Amniotic stem cell (primary cell): ENCODE measurements around the gene IMMP2L.

ENCODE experiments used
- DNase-seq: peaks from one replicate; lab custom pipeline; 2025; lab: John Stamatoyannopoulos, UW

Gene IMMP2L

DNA sequence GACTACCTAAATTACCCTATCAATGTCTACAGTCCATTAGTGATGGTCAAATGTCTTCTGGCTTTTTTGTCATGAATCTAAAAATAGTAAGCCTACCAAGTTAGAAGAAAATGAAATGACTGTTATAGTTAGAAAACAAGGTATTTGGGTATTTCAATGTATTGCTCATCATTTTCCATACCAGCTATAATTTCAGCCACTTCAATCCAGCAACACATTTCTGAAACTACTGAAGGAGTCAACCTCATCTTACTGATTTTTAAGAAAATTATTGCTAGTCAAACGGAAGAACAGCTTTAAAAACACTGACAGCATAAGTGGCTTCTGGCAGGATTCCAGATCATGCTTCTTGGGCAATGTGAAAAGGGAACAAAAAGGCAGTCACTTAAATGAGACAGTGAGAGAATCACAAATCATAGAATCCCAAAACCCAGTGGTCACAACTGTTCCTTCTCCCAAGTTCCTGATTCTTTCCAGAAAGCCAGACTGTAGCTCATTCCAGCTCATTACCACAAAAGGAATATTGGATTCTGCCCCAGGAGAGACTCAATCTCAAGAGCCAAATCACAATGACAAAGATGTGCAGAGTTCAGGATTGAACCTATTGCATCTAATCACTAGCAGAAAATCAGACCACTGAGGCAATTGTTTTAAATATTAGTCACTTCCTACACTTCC, 532.6 kb downstream of the IMMP2L start:
- no peak for DNase-seq

DNA sequence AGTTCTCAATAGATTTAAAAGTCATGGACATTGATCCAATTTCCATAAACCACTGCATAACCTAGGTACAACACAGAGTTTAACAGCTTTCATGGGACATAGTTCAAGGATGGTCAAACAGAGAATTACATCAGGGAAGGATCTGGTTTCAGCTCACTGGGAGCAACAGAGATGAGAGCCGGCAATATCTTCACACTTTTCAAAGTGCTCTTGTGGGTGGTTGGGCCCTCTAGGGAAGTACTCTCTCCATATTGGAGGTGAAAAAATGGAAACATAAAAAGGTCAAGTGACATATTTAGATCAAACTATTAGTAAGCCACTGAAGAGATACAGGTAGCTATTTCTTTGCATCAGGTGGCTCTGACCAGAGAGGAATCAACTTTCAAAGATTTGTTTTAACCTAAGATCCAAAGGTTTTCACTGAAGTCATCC, 533.1 kb downstream of the IMMP2L start:
- no peak for DNase-seq

DNA sequence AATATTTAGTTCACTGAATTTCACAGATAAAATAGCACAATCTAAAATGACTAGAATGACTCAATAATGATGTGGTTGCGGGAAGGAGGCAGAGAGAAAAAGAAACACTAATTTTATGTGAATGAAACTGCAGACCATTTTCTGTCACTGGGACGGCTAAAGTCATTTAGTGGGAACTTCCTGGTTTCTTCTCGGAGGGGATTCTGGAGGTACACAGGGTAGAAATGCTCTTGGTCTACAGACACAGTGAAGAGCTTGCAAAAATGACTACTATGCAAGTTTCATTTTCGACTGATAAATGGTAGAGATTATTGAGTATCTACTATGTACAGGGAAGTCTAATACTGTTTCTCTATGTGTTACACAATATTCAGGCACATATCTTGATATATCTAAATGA, 534.9 kb downstream of the IMMP2L start:
- DNase-seq, result no peak

DNA sequence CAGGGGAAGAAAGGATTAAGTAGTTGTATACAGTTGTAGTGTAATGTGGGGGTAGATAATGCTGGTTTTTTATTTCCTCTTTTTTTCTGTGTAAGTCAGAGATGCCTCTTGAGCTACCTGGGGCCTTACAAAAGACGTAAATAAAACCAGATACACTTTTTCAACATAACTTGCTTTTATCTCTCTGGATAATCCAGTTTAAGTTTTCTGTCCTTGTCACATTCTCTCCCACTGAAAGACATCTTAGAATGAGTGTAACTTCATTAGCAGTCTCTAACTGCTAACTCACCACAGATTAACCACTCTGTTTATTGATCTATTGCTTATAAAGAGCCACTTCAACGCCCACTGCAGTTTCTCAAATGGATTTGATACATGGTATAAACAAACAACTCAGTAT, 535.5 kb downstream of the IMMP2L start:
- DNase-seq, result no peak

DNA sequence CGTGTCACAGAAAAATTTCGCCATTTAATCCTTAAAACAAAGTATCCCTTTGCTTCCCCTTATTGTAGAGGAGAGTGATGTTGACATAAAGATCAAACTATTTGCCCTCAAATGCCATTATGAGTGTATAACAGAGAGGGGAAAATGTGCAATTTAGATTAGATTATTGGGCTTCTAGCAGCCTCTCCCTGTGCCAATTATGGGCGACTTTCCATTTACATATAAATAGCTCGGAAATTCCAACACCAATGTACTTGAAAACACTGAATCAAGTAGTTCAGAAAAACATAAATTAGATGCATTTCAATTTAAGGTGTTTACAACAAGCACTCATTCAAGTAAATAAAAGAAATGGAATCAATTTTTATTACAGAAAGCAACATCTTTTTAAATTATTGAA, 535.9 kb downstream of the IMMP2L start:
- no peak for DNase-seq

DNA sequence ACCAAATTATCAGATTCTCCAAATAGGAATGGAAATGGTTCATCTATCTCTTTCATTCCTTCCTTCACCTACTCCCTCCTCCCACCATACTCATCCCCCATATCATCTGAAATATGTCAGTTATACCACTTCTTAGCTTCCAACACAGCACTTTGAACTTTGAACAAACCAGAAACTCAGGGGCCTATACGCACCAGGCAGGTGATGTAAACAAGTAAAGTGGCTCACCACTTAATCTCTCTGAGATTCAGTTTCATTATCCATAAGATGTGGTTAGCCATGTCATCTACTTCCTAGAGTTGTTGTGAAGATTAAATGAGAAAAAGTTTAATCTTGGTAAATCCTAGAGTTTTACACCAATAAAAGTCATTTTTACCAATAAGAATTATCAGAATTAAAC, 537.3 kb downstream of the IMMP2L start:
- no peak for DNase-seq

DNA sequence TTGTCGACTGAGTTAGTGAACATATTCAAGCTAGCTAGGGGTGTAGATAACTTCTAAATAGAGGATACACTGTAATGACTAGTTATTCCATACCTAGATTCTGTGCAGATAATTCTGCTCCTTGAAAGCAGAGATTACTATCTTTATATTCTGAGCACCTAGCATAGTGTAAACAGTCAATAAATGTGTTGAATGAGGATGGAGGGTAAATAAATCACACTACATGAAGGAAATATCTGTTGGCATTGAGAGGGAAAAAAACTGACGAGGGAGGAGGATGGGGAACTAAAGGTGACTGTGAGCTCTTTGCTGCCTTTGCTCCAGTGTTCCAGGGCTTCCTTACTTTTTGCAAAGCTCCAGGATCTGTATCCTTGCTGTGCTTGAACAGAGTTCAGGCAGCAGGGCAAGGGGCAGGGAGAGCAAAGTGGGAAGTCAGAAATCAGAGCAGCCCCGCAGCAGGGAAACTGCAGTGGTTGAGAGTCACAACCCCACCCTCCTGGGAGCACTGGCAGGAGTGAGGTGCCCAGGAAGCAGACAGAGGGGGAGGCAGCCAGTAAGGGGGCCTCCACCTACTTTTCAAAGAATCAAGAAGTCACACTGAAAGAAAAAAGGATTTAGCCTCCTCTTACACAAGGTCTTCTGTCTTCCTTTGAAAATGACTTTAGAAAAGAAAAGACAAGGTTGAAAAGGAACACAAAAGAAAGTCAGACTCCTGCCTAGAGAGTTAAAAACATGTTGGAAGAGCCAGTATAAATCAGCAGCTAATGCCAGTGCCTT, 543.1 kb downstream of the IMMP2L start:
- DNase-seq, result no peak

DNA sequence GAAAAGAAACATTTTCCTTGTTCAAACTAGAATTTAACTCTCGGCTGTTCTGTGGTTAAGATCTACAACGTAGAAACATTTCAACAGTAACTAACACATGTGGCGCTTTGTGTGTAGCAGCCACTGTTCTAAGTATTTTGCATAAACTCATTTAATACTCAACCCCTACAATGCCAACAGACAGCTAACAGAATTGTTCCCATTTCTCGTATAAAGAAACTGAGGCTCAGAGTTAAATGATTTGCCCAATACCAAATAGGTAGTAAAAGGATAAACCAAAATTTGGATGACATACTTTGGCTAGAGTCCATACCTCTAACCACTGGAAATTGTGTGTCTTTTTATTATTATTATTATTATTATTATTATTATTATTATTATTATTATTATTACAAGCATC, 543.8 kb downstream of the IMMP2L start:
- DNase-seq, result no peak

DNA sequence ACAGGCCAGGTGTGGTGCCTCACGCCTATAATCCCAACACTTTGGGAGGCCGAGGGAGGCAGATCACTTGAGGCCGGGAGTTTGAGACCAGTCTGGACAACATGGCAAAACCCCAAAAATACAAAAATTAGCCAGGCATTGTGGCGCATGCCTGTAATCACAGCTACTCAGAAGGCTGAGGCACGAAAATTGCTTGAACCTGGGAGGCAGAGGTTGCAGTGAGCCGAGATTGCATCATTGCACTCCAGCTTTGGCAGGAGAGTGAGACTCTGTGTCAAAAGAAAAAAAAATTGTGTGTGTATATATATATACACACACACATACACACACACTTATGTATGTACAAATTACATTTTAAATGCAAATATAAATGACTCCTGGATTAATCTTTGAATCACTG, 548.2 kb downstream of the IMMP2L start:
- DNase-seq, result no peak

DNA sequence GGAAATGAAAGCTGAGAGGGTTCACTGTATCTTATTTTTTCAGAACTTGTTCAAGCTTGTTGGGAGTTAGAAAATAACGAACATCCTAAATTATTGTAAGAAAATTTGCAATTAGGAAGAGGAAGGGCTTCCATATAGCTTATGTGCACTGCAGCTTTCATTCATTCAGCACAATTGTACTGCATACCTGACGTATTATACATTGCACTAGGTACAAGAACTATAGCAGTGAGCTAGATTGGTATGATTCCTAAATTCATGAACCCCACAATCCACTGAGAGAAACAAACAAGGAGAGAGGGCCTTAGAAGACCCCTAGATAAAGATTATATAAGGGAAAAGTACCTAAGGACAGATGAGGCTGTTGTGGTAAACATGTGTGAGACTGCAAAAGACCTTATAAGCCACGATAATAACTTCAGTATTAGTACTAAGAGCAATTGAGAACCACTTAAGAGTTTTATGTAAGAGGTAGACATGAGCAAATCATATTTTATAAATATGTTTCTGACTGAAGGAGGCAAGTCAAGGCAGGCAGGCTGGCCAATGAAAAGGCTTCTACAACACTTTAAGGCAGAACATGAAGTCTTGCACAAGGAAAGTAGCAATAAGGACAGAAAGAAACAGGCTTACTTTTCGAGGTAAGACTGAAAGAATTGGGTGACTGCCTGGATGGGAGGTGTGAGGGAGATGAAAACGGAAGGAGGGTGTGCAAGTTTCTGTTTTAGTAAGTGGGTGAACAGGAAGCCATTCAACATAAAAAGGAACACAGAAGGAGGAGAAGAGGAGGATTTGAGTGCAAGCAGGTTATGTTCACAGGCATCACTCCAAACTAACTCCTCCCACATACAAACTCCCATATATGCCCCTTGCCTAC, 549.3 kb downstream of the IMMP2L start:
- no peak for DNase-seq

DNA sequence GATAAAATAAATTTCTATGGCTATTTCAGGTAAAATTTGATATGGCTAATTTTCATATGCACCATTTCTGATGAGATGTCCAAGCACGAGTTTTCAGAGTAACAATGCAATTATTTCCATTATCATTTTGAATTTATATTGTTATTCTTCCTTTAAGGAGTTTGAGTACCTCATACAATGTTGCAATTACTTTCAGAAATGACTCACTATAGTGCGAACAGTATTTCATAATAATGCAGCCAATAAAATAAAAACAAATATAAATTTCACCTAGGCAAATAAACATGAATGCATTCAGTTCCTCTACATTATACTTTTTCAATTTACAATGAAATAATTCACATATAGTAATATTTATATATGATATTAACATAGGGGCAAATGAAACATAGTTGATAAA, 550.1 kb downstream of the IMMP2L start:
- no peak for DNase-seq

DNA sequence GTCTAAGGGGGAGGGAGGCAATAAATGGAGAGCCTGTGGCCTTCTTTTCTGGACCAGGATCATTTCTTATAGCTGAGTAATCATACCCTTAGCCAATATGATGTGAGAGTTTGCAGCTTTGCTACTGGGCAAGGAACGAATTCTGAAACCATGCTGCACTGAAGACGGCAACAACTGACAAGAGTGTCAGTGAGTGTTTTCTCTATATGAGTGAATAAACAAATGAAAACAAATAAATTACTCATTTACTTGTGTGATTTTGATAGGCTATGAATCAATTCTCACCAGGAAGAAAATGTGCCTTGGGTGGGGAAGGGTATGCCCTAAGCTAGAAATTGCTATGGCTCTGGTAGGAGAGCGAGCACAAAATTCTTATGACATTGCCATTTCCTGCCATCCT, 550.8 kb downstream of the IMMP2L start:
- no peak for DNase-seq

DNA sequence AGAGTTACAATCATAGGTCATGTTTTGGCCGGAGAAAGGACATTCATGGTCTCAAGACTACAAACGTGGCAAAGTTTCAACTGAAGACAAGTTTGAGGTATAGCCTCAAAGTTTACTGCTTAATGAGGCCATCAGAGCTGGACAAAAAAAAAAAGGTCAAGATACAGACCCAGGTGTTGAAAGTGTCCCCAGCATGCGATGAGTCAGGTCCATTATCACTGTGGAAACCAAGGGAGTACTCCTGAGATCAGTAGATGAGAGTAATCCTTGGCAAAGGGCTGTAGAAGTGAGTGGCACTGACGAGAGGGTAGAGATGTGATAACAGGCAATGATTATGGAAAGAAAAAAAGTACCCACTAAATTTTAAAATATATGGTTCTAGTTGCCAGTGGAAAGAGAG, 551.5 kb downstream of the IMMP2L start:
- DNase-seq, result no peak

DNA sequence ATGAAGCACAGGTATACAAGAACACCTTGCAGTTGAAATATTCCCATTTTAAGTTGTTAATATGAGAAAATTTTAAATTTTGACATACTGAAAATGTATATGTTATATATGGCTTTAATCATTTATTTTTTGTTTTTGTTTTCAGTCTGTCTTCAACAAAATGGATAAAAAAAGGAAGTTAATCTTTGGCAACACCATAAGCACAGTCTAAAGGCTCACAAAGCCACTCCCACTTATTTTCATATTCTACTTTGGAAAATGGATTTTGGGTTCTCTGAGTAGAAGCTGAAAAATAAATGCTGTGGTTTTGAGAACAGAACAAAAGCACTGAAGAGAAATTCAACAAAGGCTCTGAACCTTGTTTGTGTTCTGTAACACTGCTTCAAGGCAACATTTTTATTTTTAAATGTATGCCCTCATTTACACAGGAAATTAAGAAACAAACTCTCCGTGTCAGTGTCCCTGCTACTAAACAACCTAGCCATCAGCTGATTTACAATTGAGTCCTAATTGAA, 552.7 kb downstream of the IMMP2L start:
- no peak for DNase-seq

DNA sequence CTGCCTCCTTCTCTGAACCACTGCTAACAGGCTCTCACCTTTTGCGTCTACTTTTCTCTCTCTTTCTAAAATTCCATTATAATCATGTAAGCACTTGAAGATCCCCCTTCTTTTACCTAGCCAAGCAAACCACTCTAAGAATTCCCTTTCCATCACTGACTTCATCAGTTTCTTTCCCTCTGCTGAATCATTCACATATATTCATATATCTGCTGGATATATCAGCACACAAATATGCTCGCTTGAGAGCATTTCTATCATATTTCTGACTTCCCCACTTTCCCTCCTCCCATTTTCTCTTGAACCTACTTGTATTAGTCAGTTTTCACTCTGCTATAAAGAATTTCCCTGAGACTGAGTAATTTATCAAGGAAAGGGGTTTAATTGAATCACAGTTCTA, 555.6 kb downstream of the IMMP2L start:
- peak; percentile 33 for DNase-seq

DNA sequence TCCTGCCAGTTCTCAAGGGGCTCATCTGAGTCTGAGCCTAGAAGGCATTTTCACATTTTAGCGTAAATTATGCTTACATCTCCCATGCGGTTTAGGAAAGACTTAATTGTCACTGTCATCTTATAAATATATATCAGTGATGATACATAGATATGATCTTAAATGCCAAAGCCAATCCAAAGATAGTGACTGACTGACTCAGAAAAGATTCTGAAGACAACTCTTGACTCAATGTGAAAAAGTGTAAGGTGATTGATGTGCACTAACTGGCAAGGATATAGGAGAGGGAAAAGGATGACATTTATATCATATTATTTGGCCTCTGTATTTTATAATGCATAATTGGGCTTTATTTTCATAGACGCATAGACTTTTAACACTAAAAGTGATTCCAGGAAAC, 556.3 kb downstream of the IMMP2L start:
- DNase-seq, result no peak

DNA sequence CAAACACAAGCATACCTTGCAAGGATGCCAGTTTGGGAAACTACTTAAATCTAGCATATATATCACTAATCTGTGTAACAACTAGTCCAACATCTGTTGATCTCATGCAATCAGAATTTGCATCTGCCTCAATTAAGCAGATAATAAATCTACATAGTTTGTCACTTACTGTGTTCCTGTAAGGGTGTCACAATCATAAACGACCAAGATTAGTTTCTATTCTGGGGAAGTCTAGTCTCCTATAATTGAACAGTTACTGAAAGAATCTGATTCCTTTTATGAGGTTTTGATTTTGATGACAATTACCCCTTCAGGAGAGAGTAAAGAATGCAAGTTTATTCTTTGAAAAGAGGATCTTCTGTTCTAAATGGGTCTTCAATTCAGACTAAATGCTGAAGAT, 556.8 kb downstream of the IMMP2L start:
- no peak for DNase-seq

DNA sequence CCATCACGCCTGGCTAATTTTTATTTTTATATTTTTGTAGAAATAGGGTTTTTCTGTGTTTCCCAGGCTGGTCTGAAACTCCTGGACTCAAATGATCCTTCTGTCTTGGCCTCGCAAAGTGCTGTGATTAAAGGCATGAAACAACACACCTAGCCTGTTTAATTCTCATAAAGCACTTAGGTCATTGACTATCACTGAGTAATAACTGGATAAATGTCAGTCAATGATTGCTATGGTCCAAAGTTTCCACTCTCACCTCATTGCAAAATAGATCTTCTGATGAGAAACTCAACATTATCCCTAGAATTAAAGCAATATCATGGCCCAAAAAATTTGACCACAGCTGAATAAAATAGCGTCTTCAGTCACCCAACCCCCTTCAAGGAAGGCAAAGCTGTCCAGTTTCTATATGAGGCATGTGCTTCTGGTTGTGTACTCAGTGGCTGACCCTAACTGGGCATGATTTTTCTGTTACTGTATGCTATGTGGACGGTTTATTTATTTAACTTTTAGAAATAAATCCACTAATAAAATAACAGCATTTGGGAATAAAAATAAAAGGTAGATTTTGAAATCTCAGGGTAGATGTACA, 557.9 kb downstream of the IMMP2L start:
- DNase-seq, result no peak

DNA sequence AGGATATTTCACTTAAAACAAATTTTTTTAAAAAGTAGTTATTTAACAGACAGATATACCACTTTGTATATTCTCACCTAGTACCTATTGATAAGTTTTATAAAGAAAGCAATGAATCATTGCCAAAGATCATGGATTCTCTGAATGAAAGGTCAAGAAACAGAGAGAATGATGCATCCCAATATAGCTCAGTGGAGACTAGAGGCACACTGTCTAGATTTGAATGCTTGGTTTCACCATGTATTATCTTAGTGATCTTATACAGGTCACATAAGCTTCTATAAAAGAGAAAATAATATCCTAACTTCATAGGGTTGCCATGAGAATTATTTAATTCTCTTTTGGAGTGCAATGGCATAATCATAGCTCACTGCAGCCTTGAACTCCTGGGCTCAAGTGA, 558.4 kb downstream of the IMMP2L start:
- DNase-seq, result no peak

DNA sequence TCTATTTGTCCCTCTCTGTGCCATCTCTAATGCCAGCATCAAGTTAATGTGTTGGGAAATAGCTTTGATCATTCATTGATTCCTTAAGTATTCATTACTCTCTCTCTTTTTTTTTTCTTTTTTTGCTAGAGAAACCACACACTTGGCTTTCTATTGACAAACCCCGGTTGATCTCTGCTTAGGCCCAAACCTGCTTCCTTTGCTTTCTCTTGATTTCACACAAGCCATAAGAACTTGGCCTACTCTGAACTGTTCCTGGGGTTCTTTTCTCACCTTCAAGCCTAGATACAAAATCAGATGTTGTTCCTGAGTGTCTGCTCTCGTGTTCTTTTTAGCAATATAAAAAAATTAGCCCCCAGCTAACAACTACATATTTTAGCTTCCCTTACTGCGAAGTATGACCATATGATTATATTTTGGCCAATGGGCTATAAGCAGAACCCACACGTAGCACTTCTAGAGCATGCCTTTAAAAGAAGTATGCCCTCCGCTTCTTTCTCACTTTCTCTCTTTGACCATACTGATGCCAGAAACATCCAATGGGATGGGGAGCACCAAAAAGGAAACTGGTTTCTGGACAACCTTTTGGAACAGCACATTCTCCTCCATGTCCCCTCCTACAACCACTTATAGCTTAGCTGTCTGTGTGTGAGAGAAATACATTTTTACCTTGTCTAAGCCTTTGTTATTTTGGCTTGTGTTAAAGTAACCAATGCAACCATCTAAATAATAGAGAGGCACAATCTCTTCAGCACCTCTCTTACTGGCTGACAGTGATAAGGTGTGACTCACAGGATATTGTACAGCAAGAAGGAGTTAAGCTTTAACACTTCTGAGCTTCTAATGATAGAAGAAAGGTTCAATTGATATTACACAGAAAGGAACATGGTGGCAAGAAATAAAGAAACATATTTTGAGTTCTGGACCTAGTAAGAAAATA, 568.0 kb downstream of the IMMP2L start:
- DNase-seq, result no peak

DNA sequence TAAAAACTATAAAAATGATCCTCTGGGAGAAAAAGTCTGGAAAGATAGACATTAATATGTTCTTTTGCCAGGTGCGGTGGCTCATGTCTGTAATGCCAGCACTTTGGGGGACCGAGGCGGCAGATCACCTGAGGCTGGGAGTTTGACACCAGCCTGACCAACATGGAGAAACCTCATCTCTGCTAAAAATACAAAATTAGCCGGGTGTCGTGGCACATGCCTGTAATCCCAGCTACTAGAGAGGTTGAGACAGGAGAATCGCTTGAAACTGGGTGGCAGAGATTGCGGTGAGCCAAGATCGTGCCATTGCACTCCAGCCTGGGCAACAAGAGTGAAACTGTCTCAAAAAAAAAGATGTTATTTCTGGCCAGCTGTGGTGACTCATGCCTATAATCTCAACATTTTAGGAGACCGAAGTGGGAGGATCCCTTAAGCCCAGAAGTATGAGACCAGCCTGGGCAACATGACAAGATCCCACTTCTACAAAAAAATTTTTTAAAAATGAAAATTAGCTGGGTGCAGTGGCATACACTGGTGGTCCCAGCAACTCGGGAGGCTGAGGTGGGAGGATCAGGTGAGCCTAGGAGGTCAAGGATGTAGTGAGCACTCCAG, 573.3 kb downstream of the IMMP2L start:
- DNase-seq, result no peak
